ENCODE data around the gene MED14. TPM values are rescaled to one million over a fixed set of nuclear protein-coding genes. Genes with fewer than 3 reads are reported as not detected.

The MED14 gene
- total RNA-seq, 1 experiment from 2014 or later = 136 TPM

DNA sequence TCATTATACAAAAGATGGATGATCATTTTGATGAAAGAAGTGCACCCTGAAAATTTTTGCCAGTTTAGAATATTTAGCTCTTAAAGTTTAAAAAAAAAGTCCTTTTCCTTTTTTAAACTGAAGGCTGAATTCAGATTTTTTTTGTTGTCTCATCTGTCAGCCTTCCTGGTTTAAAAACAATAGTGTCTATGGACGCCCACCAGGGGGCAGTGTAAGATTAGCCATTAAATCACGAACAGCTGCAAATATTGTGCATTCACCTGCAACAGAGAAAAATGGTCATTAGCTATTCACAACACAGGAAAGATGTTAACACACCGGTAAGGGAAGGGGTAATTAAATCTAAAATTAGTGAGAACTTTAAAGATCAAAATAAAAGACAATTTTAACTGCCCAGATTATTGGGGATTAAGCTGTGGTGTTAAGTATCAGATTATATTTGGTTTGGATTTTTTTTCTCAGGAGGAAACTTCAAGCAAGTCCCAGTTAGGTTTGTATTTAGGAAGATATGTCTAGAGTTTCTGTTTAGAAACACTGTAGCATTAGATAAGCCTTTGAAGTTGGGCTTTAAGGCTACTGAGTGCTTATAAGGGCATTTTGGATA is 83.6 kb downstream of the MED14 start:
- Histone ChIP-seq H3K23ac (ENCODE audit: insufficient read length, low read depth, low read length) (no peak overlapping the region), H4K20me1 (ENCODE audit: control insufficient read depth, insufficient read depth, insufficient read length) (no peaks in the 10 kb centered on the region), H2AFZ (ENCODE audit: low read length) (no peak overlapping the region), H3K23me2 (ENCODE audit: insufficient read length, low read depth, low read length, poor library complexity, severe bottlenecking) (no peaks in the 10 kb centered on the region), H2BK5ac (ENCODE audit: insufficient read length, low read length) (no peak overlapping the region), H2AK5ac (ENCODE audit: insufficient read length, low read length) (no peak overlapping the region), H3K9me3 (ENCODE audit: control insufficient read depth, low read depth, low read length) (no peaks in the 10 kb centered on the region), H2BK15ac (ENCODE audit: low read depth, low read length) (no peak overlapping the region), H3T11ph (ENCODE audit: low read length) (no peak overlapping the region), H3K14ac (ENCODE audit: insufficient read depth, low read length) (no peak overlapping the region), H3K27ac (ENCODE audit: insufficient read length, low read depth, low read length) (no peak overlapping the region), H3K79me1 (ENCODE audit: insufficient read depth, low read depth, low read length, poor library complexity, severe bottlenecking) (no peaks in the 10 kb centered on the region), H2BK120ac (ENCODE audit: low read depth, low read length, poor library complexity, severe bottlenecking) (no peak overlapping the region), H3K56ac (ENCODE audit: insufficient read length, low read depth, low read length) (no peak overlapping the region), H4K8ac (replicated peaks; ENCODE audit: insufficient read length, low read depth, low read length) (no peak overlapping the region), H3K4ac (ENCODE audit: low read depth, low read length) (no peak overlapping the region), H3K9ac (ENCODE audit: extremely low read depth, insufficient read length, low read length) (no peak overlapping the region), H4K91ac (ENCODE audit: insufficient read length, low read depth, low read length) (no peak overlapping the region), H3K27me3 (ENCODE audit: insufficient read depth, low read length) (no peaks in the 10 kb centered on the region), H3K4me1 (ENCODE audit: insufficient read depth, low read length) (no peaks in the 10 kb centered on the region), H3K18ac (ENCODE audit: insufficient read length, low read depth, low read length) (no peak overlapping the region), H3K79me2 (ENCODE audit: insufficient read depth, low read length) (no peaks in the 10 kb centered on the region), H4K5ac (ENCODE audit: insufficient read length, low read depth, low read length) (no peak overlapping the region), H3K4me2 (ENCODE audit: insufficient read depth, insufficient read length, low read length) (no peak overlapping the region), H2BK20ac (ENCODE audit: low read depth, low read length, poor library complexity, severe bottlenecking) (no peak overlapping the region), H2BK12ac (ENCODE audit: insufficient read length, low read depth, low read length) (no peak overlapping the region)
- DNase-seq = peak; percentile 52
- Mint-ChIP-seq H3K4me3 (no peak overlapping the region), H3K36me3 (ENCODE audit: insufficient read depth in 1 of 3, low read depth in 3 of 3) (peaks cover 17 to 51% (median 41%) of the 10 kb centered on the region in 3 experiments), H3K27me3 (ENCODE audit: low read depth) (no peaks in the 10 kb centered on the region), H3K27ac (no peak overlapping the region), H3K9me3 (peaks cover 35 to 41% of the 10 kb centered on the region in 2 experiments), H3K4me1 (peaks cover 0 to 8% of the 10 kb centered on the region in 2 experiments; a peak in 2 of 4 replicates)
- TF ChIP-seq, protein P1, sequence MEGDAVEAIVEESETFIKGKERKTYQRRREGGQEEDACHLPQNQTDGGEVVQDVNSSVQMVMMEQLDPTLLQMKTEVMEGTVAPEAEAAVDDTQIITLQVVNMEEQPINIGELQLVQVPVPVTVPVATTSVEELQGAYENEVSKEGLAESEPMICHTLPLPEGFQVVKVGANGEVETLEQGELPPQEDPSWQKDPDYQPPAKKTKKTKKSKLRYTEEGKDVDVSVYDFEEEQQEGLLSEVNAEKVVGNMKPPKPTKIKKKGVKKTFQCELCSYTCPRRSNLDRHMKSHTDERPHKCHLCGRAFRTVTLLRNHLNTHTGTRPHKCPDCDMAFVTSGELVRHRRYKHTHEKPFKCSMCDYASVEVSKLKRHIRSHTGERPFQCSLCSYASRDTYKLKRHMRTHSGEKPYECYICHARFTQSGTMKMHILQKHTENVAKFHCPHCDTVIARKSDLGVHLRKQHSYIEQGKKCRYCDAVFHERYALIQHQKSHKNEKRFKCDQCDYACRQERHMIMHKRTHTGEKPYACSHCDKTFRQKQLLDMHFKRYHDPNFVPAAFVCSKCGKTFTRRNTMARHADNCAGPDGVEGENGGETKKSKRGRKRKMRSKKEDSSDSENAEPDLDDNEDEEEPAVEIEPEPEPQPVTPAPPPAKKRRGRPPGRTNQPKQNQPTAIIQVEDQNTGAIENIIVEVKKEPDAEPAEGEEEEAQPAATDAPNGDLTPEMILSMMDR (conservative IDR thresholded peaks at IDR 0.05) = peak; percentile 81
- no CpG with 5 or more reads among the region's 3 CpGs for WGBS (ENCODE audit: extremely low coverage, insufficient read length, low lambda C conversion rate)

All from H9 (cell line).